ENCODE data around the gene SDK1.

GRCh38 chr7:4157651-4158050 is 856.6 kb downstream of the SDK1 start:
- TF ChIP-seq AFF4 (CRISPR knock-in tag; IDR thresholded peaks at IDR 0.05; ENCODE audit: borderline replicate concordance) (no peak), PRRX2 (CRISPR knock-in tag; IDR thresholded peaks at IDR 0.05) (no peak), ZNF232 (CRISPR knock-in tag; IDR thresholded peaks at IDR 0.05) (no peak), ATF2 (CRISPR knock-in tag; IDR thresholded peaks at IDR 0.05; ENCODE audit: borderline replicate concordance, low read depth) (no peak), TEAD1 (CRISPR knock-in tag; IDR thresholded peaks at IDR 0.05) (no peak), ZNF671 (CRISPR knock-in tag; IDR thresholded peaks at IDR 0.05) (no peak), MAX (CRISPR knock-in tag; IDR thresholded peaks at IDR 0.05) (no peak), PRDM15 (CRISPR knock-in tag; IDR thresholded peaks at IDR 0.05) (no peak), ZNF263 (CRISPR knock-in tag; IDR thresholded peaks at IDR 0.05; ENCODE audit: low read depth) (no peak), STAT6 (CRISPR knock-in tag; conservative IDR thresholded peaks at IDR 0.05; ENCODE audit: low read depth) (no peak), ETV6 (CRISPR knock-in tag; IDR thresholded peaks at IDR 0.05) (no peak), ESRRA (CRISPR knock-in tag; IDR thresholded peaks at IDR 0.05; ENCODE audit: borderline replicate concordance) (no peak), TEAD4 (CRISPR knock-in tag; IDR thresholded peaks at IDR 0.05) (no peak)
- TF ChIP-seq, protein P1, sequence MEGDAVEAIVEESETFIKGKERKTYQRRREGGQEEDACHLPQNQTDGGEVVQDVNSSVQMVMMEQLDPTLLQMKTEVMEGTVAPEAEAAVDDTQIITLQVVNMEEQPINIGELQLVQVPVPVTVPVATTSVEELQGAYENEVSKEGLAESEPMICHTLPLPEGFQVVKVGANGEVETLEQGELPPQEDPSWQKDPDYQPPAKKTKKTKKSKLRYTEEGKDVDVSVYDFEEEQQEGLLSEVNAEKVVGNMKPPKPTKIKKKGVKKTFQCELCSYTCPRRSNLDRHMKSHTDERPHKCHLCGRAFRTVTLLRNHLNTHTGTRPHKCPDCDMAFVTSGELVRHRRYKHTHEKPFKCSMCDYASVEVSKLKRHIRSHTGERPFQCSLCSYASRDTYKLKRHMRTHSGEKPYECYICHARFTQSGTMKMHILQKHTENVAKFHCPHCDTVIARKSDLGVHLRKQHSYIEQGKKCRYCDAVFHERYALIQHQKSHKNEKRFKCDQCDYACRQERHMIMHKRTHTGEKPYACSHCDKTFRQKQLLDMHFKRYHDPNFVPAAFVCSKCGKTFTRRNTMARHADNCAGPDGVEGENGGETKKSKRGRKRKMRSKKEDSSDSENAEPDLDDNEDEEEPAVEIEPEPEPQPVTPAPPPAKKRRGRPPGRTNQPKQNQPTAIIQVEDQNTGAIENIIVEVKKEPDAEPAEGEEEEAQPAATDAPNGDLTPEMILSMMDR (IDR thresholded peaks at IDR 0.05) = no peak

Data from WTC11 (cell line).